Gastrocnemius medialis (tissue), 4 donors: Measurements from ENCODE around the gene VPS26C. TPM values are rescaled to one million over a fixed set of nuclear protein-coding genes. Genes with fewer than 3 reads are reported as not detected.

Experiments
- ATAC-seq, 2 donors: fragments of 150-250 bp; one replicate each; pipeline ENCODE4 v1.9.1; 2016
- DNase-seq, 2 donors: peaks; one replicate each; pipeline ENCODE4 v3.0.0-alpha.2; 2019
- H3K27ac ChIP-seq, 4 donors: fragments of 200-600 bp; sonication (generic); 1 replicate in 1 of 4; 2 replicates in 3 of 4; pipeline ENCODE4 v1.5.1; 2016 to 2018; ENCODE audit warnings: mild to moderate bottlenecking in 2 of 4, moderate library complexity in 1 of 4
- H3K27me3 ChIP-seq, 3 donors: fragments of 200-600 bp; sonication (generic) in 2 of 3; 1 replicate in 1 of 3; 2 replicates in 2 of 3; pipeline versions ENCODE4 v1.5.1 to v1.6.0; 2016 to 2019; ENCODE audit warnings: mild to moderate bottlenecking in 1 of 3, moderate library complexity in 1 of 3
- H3K36me3 ChIP-seq, 2 donors: fragments of 200-600 bp; sonication (generic) in 1 of 2; one replicate each; pipeline ENCODE4 v1.5.1; 2017 to 2018
- H3K4me1 ChIP-seq, 2 donors: fragments of 200-600 bp; sonication (generic) in 1 of 2; one replicate each; pipeline ENCODE4 v1.5.1; 2016 to 2017; ENCODE audit warnings: mild to moderate bottlenecking in 2 of 2
- H3K4me3 ChIP-seq, 4 donors: fragments of 200-600 bp; sonication (generic) in 3 of 4; 1 replicate in 1 of 4; 2 replicates in 3 of 4; pipeline ENCODE4 v1.5.1; 2016 to 2019; ENCODE audit warnings: mild to moderate bottlenecking in 2 of 4
- H3K9me3 ChIP-seq, 3 donors: fragments of 200-600 bp; sonication (generic) in 2 of 3; 1 replicate in 1 of 3; 2 replicates in 2 of 3; pipeline ENCODE4 v1.5.1; 2016 to 2019
- CTCF ChIP-seq, 5 experiments: fragments of 450-650 bp in 3 of 5; fragments of 200-600 bp in 2 of 5; sonication (generic) in 2 of 5; IDR thresholded peaks in 4 of 5; conservative IDR thresholded peaks in 1 of 5; 1 replicate in 4 of 5; 2 replicates in 1 of 5; pipeline ENCODE4 v1.5.1; 2016 to 2019; ENCODE audit warnings: antibody characterized with exemption in 5 of 5, mild to moderate bottlenecking in 3 of 5, moderate library complexity in 3 of 5
- POLR2A ChIP-seq, 2 donors: fragments of 450-650 bp; IDR thresholded peaks; one replicate each; pipeline ENCODE4 v1.6.1; 2017; ENCODE audit warnings: antibody characterized with exemption in 2 of 2, mild to moderate bottlenecking in 2 of 2, moderate library complexity in 2 of 2
- in situ Hi-C, 4 donors: fragments of 200-750 bp; cut with MboI; loops; one replicate each; pipeline versions ENCODE4 v1.15.0 to v1.8.0; 2017; ENCODE audit warnings: low sequenced_read_pairs in 4 of 4
- intact Hi-C: fragments of 100-400 bp; cut with DNase I; formaldehyde crosslinking; loops from one replicate; pipeline ENCODE4 v1.15.1; 2023; ENCODE audit warnings: low total_unique reads
- total RNA-seq, 4 donors: library from RNA; depleted of rRNA; stranded (reverse); fragments of >200 nt; gene quantifications; one replicate each; pipeline versions ENCODE4 v1.1.0 to v1.2.3, GENCODE V29; 2016

VPS26C gene
- total RNA-seq, 4 donors from 2014 or later: 57.6 to 82.7 (median 75.4) TPM

GRCh38 chr21:37268186-37268503 lies 1.0 kb upstream of the VPS26C start:
- Histone ChIP-seq H3K4me3 (peak overlapping the region; percentile 72 to 90 (median 84)), H3K36me3 (no peaks in the 10 kb centered on the region), H3K27ac (peak overlapping the region; percentile 89 to 97 (median 96)), H3K4me1 (peaks cover 36 to 41% of the 10 kb centered on the region in 2 donors), H3K9me3 (no peaks in the 10 kb centered on the region), H3K27me3 (no peaks in the 10 kb centered on the region)
- no peak for ATAC-seq
- intact Hi-C loops (no loop called here), in situ Hi-C loops (loop anchor here in 2 of 4 donors (10.0 to 25.0 kb wide), 3 partner anchors 94 to 294 kb away; partner anchors contain the start of gene DYRK1A (in 1 of the 2))
- TF ChIP-seq POLR2A (IDR thresholded peaks at IDR 0.05) (no peak), CTCF (IDR thresholded peaks at IDR 0.05 in 4 of 5, conservative IDR thresholded peaks at IDR 0.05 in 1 of 5) (no peak)
- no peak for DNase-seq

- Histone ChIP-seq H3K27ac (peak overlapping the region; percentile 89 to 97 (median 96)), H3K9me3 (no peaks in the 10 kb centered on the region), H3K4me3 (peak overlapping the region; percentile 72 to 90 (median 84)), H3K27me3 (no peaks in the 10 kb centered on the region), H3K36me3 (no peaks in the 10 kb centered on the region), H3K4me1 (peaks cover 37 to 41% of the 10 kb centered on the region in 2 donors)
- TF ChIP-seq CTCF (IDR thresholded peaks at IDR 0.05 in 4 of 5, conservative IDR thresholded peaks at IDR 0.05 in 1 of 5) (no peak), POLR2A (IDR thresholded peaks at IDR 0.05) (no peak)
- in situ Hi-C loops: loop anchor here in 2 of 4 donors (10.0 to 25.0 kb wide), 3 partner anchors 96 to 296 kb away; partner anchors contain the start of gene DYRK1A (in 1 of the 2)
- ATAC-seq (peak; percentile 12 to 25), DNase-seq (peak; percentile 15 to 36)
- intact Hi-C loops: loop anchor here (1.0 to 2.0 kb wide), 6 partner anchors 8 to 297 kb away; partner anchors contain the start of gene DYRK1A
These were observed 466 bp downstream of the VPS26C start for GRCh38 chr21:37266515-37267221.

GRCh38 chr21:37264808-37265207 lies 2.3 kb downstream of the VPS26C start:
- Histone ChIP-seq H3K4me1 (peaks cover 39 to 41% of the 10 kb centered on the region in 2 donors), H3K9me3 (no peaks in the 10 kb centered on the region), H3K27me3 (no peaks in the 10 kb centered on the region), H3K36me3 (no peaks in the 10 kb centered on the region), H3K27ac (peak overlapping the region; percentile 44 to 96 (median 66)), H3K4me3 (no peak overlapping the region)
- DNase-seq (no peak), ATAC-seq (no peak)
- intact Hi-C loops: no loop called here
- TF ChIP-seq CTCF (IDR thresholded peaks at IDR 0.05 in 4 of 5, conservative IDR thresholded peaks at IDR 0.05 in 1 of 5): no peak
- in situ Hi-C loops: loop anchor here in 2 of 4 donors (10.0 to 25.0 kb wide), 3 partner anchors 97 to 297 kb away; partner anchors contain the start of gene DYRK1A (in 1 of the 2)

- intact Hi-C loops: no loop called here
- no peaks in the 10 kb centered on the region for H3K27me3 ChIP-seq
- in situ Hi-C loops: loop anchor here in 2 of 4 donors (10.0 to 25.0 kb wide), 3 partner anchors 98 to 298 kb away; partner anchors contain the start of gene DYRK1A (in 1 of the 2)
These were observed 3.1 kb downstream of the VPS26C start for GRCh38 chr21:37263827-37264600.

More at GRCh38 chr21:37263827-37264600, 3.1 kb downstream of the VPS26C start:
- TF ChIP-seq CTCF (IDR thresholded peaks at IDR 0.05 in 4 of 5, conservative IDR thresholded peaks at IDR 0.05 in 1 of 5): no peak
- TF ChIP-seq POLR2A (IDR thresholded peaks at IDR 0.05): no peak
- Histone ChIP-seq H3K27ac (peak overlapping the region; percentile 44 to 96 (median 66)), H3K9me3 (no peaks in the 10 kb centered on the region), H3K4me1 (peaks cover 46 to 49% of the 10 kb centered on the region in 2 donors), H3K36me3 (no peaks in the 10 kb centered on the region), H3K4me3 (no peak overlapping the region)
- ATAC-seq: no peak
- peak in 1 of 2 donors; percentile 27 for DNase-seq
